Mesenchymal stem cell (in vitro differentiated cells and primary cell): Measurements from ENCODE around the gene PTGER4.

Experiments
- DNase-seq: peaks from one replicate; pipeline ENCODE4 v3.0.0-alpha.2; 2013
- H2AFZ ChIP-seq: one replicate; pipeline ENCODE4 v1.6.1; 2013; ENCODE audit warnings: low read depth, mild to moderate bottlenecking, control low read depth, inconsistent platforms, low read length, moderate library complexity
- H2AK5ac ChIP-seq: 2 replicates; pipeline ENCODE4 v1.6.1; 2013; ENCODE audit warnings: low read length, moderate library complexity, mild to moderate bottlenecking, inconsistent platforms; ENCODE audit not compliant: severe bottlenecking
- H2BK120ac ChIP-seq: one replicate; pipeline ENCODE4 v1.6.1; 2013; ENCODE audit warnings: low read depth, mild to moderate bottlenecking, inconsistent platforms, low read length, moderate library complexity
- H2BK12ac ChIP-seq, 2 experiments: one replicate each; pipeline ENCODE4 v1.6.1; 2013; ENCODE audit warnings: inconsistent platforms in 2 of 2, low read length in 2 of 2, mild to moderate bottlenecking in 2 of 2, moderate library complexity in 2 of 2, control low read depth in 1 of 2
- H2BK15ac ChIP-seq: one replicate; pipeline ENCODE4 v1.6.1; 2013; ENCODE audit warnings: mild to moderate bottlenecking, low read depth, inconsistent platforms; ENCODE audit not compliant: poor library complexity, severe bottlenecking
- H2BK5ac ChIP-seq: 2 replicates; pipeline ENCODE4 v1.6.1; 2013; ENCODE audit warnings: low read depth, mild to moderate bottlenecking, low read length, control low read depth, inconsistent platforms; ENCODE audit not compliant: poor library complexity, severe bottlenecking
- H3K14ac ChIP-seq, 2 experiments: one replicate each; pipeline ENCODE4 v1.6.1; 2013; ENCODE audit warnings: inconsistent platforms in 2 of 2, low read length in 2 of 2, control low read depth in 1 of 2, mild to moderate bottlenecking in 1 of 2, moderate library complexity in 1 of 2
- H3K18ac ChIP-seq, 2 experiments: one replicate each; pipeline ENCODE4 v1.6.1; 2013; ENCODE audit warnings: inconsistent platforms in 2 of 2, low read length in 2 of 2, control low read depth in 1 of 2, low read depth in 1 of 2, mild to moderate bottlenecking in 1 of 2
- H3K23ac ChIP-seq, 2 experiments: one replicate each; pipeline ENCODE4 v1.6.1; 2013; ENCODE audit warnings: inconsistent platforms in 2 of 2, low read length in 2 of 2, mild to moderate bottlenecking in 2 of 2, moderate library complexity in 2 of 2, control low read depth in 1 of 2
- H3K27ac ChIP-seq: 2 replicates; pipeline ENCODE4 v1.5.1; 2013; ENCODE audit warnings: mild to moderate bottlenecking, moderate library complexity, low read length, control low read depth, inconsistent platforms; ENCODE audit not compliant: poor library complexity, severe bottlenecking
- H3K27me3 ChIP-seq, 2 experiments: 2 replicates each; pipeline versions ENCODE4 v1.6.1 to v1.7.0; 2013; ENCODE audit warnings: low read length in 2 of 2, mild to moderate bottlenecking in 2 of 2, moderate library complexity in 2 of 2, control low read depth in 1 of 2, inconsistent platforms in 1 of 2; ENCODE audit not compliant: control insufficient read depth in 1 of 2, insufficient read depth in 1 of 2
- H3K36me3 ChIP-seq, 2 experiments: 2 replicates each; pipeline versions ENCODE4 v1.6.1 to v1.7.0; 2013; ENCODE audit warnings: low read length in 2 of 2, control low read depth in 1 of 2, inconsistent platforms in 1 of 2, low read depth in 1 of 2, mild to moderate bottlenecking in 1 of 2; ENCODE audit not compliant: insufficient read depth in 2 of 2, control insufficient read depth in 1 of 2
- H3K4ac ChIP-seq, 2 experiments: one replicate each; pipeline ENCODE4 v1.6.1; 2013; ENCODE audit warnings: inconsistent platforms in 2 of 2, low read length in 2 of 2, mild to moderate bottlenecking in 2 of 2, moderate library complexity in 2 of 2, control low read depth in 1 of 2, low read depth in 1 of 2
- H3K4me1 ChIP-seq: 2 replicates; pipeline ENCODE4 v1.6.1; 2013; ENCODE audit warnings: low read depth, low read length, control low read depth; ENCODE audit not compliant: control insufficient read depth, insufficient read depth
- H3K4me2 ChIP-seq: 2 replicates; pipeline ENCODE4 v1.6.1; 2013; ENCODE audit warnings: low read length, mild to moderate bottlenecking, inconsistent platforms; ENCODE audit not compliant: poor library complexity, severe bottlenecking
- H3K4me3 ChIP-seq, 2 experiments: 2 replicates each; pipeline versions ENCODE4 v1.5.1 to v1.7.0; 2013; ENCODE audit warnings: low read length in 2 of 2, mild to moderate bottlenecking in 2 of 2, control low read depth in 1 of 2, low read depth in 1 of 2; ENCODE audit not compliant: insufficient read depth in 1 of 2
- H3K79me1 ChIP-seq: replicated peaks from 2 replicates; pipeline ENCODE4 v1.6.1; 2013; ENCODE audit warnings: mild to moderate bottlenecking, control low read depth, low read length, inconsistent platforms; ENCODE audit not compliant: poor library complexity, severe bottlenecking
- H3K9ac ChIP-seq: 2 replicates; pipeline ENCODE4 v1.7.0; 2013; ENCODE audit warnings: mild to moderate bottlenecking, low read length, moderate library complexity
- H3K9me3 ChIP-seq: 2 replicates; pipeline ENCODE4 v1.7.0; 2013; ENCODE audit warnings: mild to moderate bottlenecking, low read length; ENCODE audit not compliant: control insufficient read depth
- H4K8ac ChIP-seq: one replicate; pipeline ENCODE4 v1.6.1; 2013; ENCODE audit warnings: inconsistent platforms, mild to moderate bottlenecking, low read length, moderate library complexity
- H4K91ac ChIP-seq: one replicate; pipeline ENCODE4 v1.6.1; 2013; ENCODE audit warnings: mild to moderate bottlenecking, low read length, inconsistent platforms
- whole genome bisulfite sequencing: methylation state at CpG from one replicate; pipeline ENCODE4 v1.1.7; 2013; ENCODE audit warnings: mixed read lengths; 5-methylcytosine and 5-hydroxymethylcytosine counted together

Gene PTGER4

DNA sequence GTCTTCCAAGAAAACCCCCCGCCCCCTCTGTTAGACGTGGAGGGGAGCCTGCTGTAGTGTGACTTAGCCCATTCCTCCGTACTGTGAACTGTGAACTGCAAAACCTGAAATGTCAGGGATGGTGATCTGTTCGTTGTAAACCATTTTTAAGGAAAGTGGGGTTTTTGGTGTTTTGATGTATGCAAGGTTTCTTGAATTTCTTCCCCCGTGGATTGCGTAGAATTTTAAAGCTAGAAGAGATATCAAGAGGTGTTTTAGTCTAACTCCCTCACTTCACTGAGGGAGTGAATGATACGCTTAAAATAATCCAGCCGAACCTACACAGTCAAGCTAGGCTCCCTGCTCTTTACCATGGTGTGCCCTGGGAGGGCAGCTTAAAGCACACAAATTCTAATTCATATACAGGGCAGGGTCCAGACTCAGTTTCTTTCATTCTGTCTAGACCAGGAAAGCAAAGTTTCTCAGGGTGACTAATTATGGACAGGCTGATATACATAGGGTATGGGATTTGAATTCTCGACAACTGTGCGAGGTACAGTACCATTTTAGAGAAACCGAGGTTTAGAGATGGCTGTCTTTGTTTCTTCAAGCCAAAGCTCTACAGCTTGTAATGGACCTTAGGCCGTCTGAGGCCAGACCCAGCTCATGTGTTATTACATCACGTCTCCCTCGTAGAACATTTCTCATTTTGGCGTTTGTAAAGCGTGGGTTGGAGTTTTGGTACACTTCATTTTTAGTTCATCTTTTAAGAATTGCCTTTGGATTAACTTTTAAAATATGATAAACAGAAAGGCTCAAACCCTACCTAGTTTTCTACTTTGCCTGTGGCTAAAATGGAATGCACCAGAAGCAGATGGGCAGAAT lies 2.7 kb downstream of the PTGER4 start:
- H3K18ac ChIP-seq, result peak overlapping the region in 1 of 2 experiments; percentile 17
- no peak overlapping the region for H3K4ac ChIP-seq
- no peaks in the 10 kb centered on the region for H3K36me3 ChIP-seq
- peaks cover 11% of the 10 kb centered on the region for H3K4me1 ChIP-seq
- H3K23ac ChIP-seq, result no peak overlapping the region
- no peak overlapping the region for H3K27ac ChIP-seq
- H3K4me3 ChIP-seq, result peak overlapping the region; percentile 60 to 87
- no peaks in the 10 kb centered on the region for H3K9me3 ChIP-seq
- H2AFZ ChIP-seq, result no peak overlapping the region
- peak overlapping the region; percentile 98 for H3K4me2 ChIP-seq
- no peak overlapping the region for H2BK15ac ChIP-seq
- H3K9ac ChIP-seq, result peak overlapping the region; percentile 78
- H4K8ac ChIP-seq, result no peak overlapping the region
- H3K79me1 ChIP-seq, result no peaks in the 10 kb centered on the region
- WGBS, result 80% methylated on average over 14 of the region's 16 CpGs
- no peak overlapping the region for H2BK5ac ChIP-seq
- no peak overlapping the region for H2AK5ac ChIP-seq
- no peaks in the 10 kb centered on the region for H3K27me3 ChIP-seq
- DNase-seq, result no peak
- no peak overlapping the region for H2BK120ac ChIP-seq
- H4K91ac ChIP-seq, result no peak overlapping the region
- no peak overlapping the region for H3K14ac ChIP-seq
- no peak overlapping the region for H2BK12ac ChIP-seq

- H3K23ac ChIP-seq, result no peak overlapping the region
- no peak for DNase-seq
- no peak overlapping the region for H3K14ac ChIP-seq
- no peak overlapping the region for H2AK5ac ChIP-seq
- peaks cover 11% of the 10 kb centered on the region for H3K4me1 ChIP-seq
- H3K18ac ChIP-seq, result no peak overlapping the region
- no peaks in the 10 kb centered on the region for H3K27me3 ChIP-seq
- H2BK12ac ChIP-seq, result no peak overlapping the region
- no peak overlapping the region for H4K91ac ChIP-seq
- no peak overlapping the region for H3K4ac ChIP-seq
- H3K9ac ChIP-seq, result peak overlapping the region; percentile 16
- no CpG with 5 or more reads among the region's 1 CpG for WGBS
- no peak overlapping the region for H2BK120ac ChIP-seq
- H4K8ac ChIP-seq, result no peak overlapping the region
- no peak overlapping the region for H2BK5ac ChIP-seq
- peak overlapping the region in 1 of 2 experiments; percentile 87 for H3K4me3 ChIP-seq
- peak overlapping the region; percentile 31 for H3K4me2 ChIP-seq
- H3K79me1 ChIP-seq, result no peaks in the 10 kb centered on the region
- H2AFZ ChIP-seq, result no peak overlapping the region
- H3K36me3 ChIP-seq, result no peaks in the 10 kb centered on the region
- H3K9me3 ChIP-seq, result no peaks in the 10 kb centered on the region
- no peak overlapping the region for H3K27ac ChIP-seq
- no peak overlapping the region for H2BK15ac ChIP-seq
Measured at GRCh38 chr5:40683305-40683704, 3.6 kb downstream of the PTGER4 start.

GRCh38 chr5:40685193-40685592 lies 5.5 kb downstream of the PTGER4 start:
- Histone ChIP-seq H2AK5ac (no peak overlapping the region), H3K27me3 (no peaks in the 10 kb centered on the region), H3K14ac (no peak overlapping the region), H2BK5ac (no peak overlapping the region), H4K8ac (no peak overlapping the region), H3K23ac (no peak overlapping the region), H3K4me3 (peak overlapping the region in 1 of 2 experiments; percentile 17), H3K4me2 (no peak overlapping the region), H3K4ac (no peak overlapping the region), H2AFZ (no peak overlapping the region), H3K79me1 (no peaks in the 10 kb centered on the region), H3K9me3 (no peaks in the 10 kb centered on the region), H3K9ac (no peak overlapping the region), H3K27ac (no peak overlapping the region), H2BK120ac (no peak overlapping the region), H2BK12ac (no peak overlapping the region), H3K4me1 (peaks cover 13% of the 10 kb centered on the region), H2BK15ac (no peak overlapping the region), H4K91ac (no peak overlapping the region), H3K36me3 (no peaks in the 10 kb centered on the region), H3K18ac (no peak overlapping the region)
- no peak for DNase-seq

DNA sequence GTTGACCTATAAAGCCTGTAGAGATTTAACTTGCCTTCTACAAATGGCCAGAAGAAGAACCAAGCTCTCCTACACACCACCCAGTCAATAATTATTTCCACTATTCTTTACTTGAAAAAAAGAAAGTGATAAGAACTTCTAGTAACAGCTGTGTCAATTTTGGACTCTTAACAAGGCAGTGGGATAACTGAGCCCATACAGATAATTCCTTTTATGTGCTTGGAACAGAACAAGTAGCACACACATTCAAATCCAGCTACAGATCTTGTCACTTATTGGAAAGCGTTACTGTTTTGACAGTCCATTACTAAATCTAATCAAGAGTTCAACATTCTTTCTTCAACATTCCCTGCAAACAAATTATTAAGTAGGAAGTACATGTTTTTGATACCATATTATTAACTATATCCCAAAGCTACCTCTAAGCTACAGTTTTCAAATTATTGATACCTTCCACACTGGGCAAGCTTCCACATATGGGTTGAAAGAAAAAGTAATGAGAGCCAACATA lies 6.3 kb downstream of the PTGER4 start:
- Histone ChIP-seq H3K4me1 (peaks cover 9% of the 10 kb centered on the region), H3K27ac (no peak overlapping the region), H3K23ac (no peak overlapping the region), H2AFZ (no peak overlapping the region), H2BK12ac (no peak overlapping the region), H3K14ac (no peak overlapping the region), H2AK5ac (no peak overlapping the region), H3K9ac (peak overlapping the region; percentile 20), H3K36me3 (no peaks in the 10 kb centered on the region), H2BK5ac (no peak overlapping the region), H3K27me3 (no peaks in the 10 kb centered on the region), H3K18ac (no peak overlapping the region), H4K8ac (no peak overlapping the region), H3K4me3 (peak overlapping the region in 1 of 2 experiments; percentile 18), H3K4me2 (no peak overlapping the region), H2BK15ac (no peak overlapping the region), H4K91ac (no peak overlapping the region), H3K4ac (no peak overlapping the region), H3K9me3 (no peaks in the 10 kb centered on the region), H3K79me1 (no peaks in the 10 kb centered on the region), H2BK120ac (no peak overlapping the region)
- no peak for DNase-seq
- 100% methylated on average over 1 of the region's 1 CpG for WGBS
